Smooth muscle cell of the brain vasculature (primary cell): Measurements from ENCODE around the gene FHOD3.

ENCODE experiments used
- DNase-seq: peaks from one replicate; pipeline ENCODE4 v3.0.0-alpha.2; 2012; ENCODE audit warnings: low read depth, low spot score

FHOD3 gene

GRCh38 chr18:36297417-36298125 is at the start of gene FHOD3:
Gene FHOD3 (plus strand): TSS chr18:36297713. CDS start chr18:36297836, 123 bp downstream.
- DNase-seq: no peak

GRCh38 chr18:36249392-36249791 is 48.1 kb upstream of the FHOD3 start:
- DNase-seq: no peak

- DNase-seq: no peak
These were observed 46.7 kb upstream of the FHOD3 start for GRCh38 chr18:36250827-36251226.

- DNase-seq: no peak
These were observed 42.3 kb upstream of the FHOD3 start for GRCh38 chr18:36255072-36255698.

- DNase-seq: no peak
These were observed 41.4 kb upstream of the FHOD3 start for GRCh38 chr18:36256094-36256493.

- no peak for DNase-seq
These were observed 34.5 kb upstream of the FHOD3 start for GRCh38 chr18:36262971-36263370.

GRCh38 chr18:36264283-36264682 is 33.2 kb upstream of the FHOD3 start:
- DNase-seq: no peak

GRCh38 chr18:36265015-36265414 is 32.5 kb upstream of the FHOD3 start:
- no peak for DNase-seq

- DNase-seq: no peak
These were observed 28.4 kb upstream of the FHOD3 start for GRCh38 chr18:36269157-36269556.

GRCh38 chr18:36271153-36271552 is 26.4 kb upstream of the FHOD3 start:
- no peak for DNase-seq

GRCh38 chr18:36273347-36273746 is 24.2 kb upstream of the FHOD3 start:
- no peak for DNase-seq

GRCh38 chr18:36274083-36274715 is 23.3 kb upstream of the FHOD3 start:
- no peak for DNase-seq

GRCh38 chr18:36275561-36275960 is 22.0 kb upstream of the FHOD3 start:
- DNase-seq: no peak

- no peak for DNase-seq
These were observed 18.5 kb upstream of the FHOD3 start for GRCh38 chr18:36279001-36279400.

- DNase-seq: no peak
These were observed 15.6 kb upstream of the FHOD3 start for GRCh38 chr18:36281936-36282335.

- no peak for DNase-seq
These were observed 14.1 kb upstream of the FHOD3 start for GRCh38 chr18:36283448-36283847.

- no peak for DNase-seq
These were observed 13.2 kb upstream of the FHOD3 start for GRCh38 chr18:36284268-36284667.

- DNase-seq: peak; percentile 54
These were observed 12.7 kb upstream of the FHOD3 start for GRCh38 chr18:36284671-36285295.

GRCh38 chr18:36287653-36288052 is 9.9 kb upstream of the FHOD3 start:
- no peak for DNase-seq

- DNase-seq: no peak
These were observed 8.8 kb upstream of the FHOD3 start for GRCh38 chr18:36288689-36289088.

- no peak for DNase-seq
These were observed 3.5 kb upstream of the FHOD3 start for GRCh38 chr18:36294031-36294430.

- no peak for DNase-seq
These were observed 2.3 kb upstream of the FHOD3 start for GRCh38 chr18:36295214-36295613.
